GM19099 (cell line): ENCODE data around the gene MGAT5.

Experiments
- POLR2A ChIP-seq: IDR thresholded peaks from 3 replicates; pipeline ENCODE4 v1.6.1; 2011; ENCODE audit warnings: low read depth; ENCODE audit not compliant: insufficient read length; ENCODE audit errors: extremely low read depth

The MGAT5 gene

DNA sequence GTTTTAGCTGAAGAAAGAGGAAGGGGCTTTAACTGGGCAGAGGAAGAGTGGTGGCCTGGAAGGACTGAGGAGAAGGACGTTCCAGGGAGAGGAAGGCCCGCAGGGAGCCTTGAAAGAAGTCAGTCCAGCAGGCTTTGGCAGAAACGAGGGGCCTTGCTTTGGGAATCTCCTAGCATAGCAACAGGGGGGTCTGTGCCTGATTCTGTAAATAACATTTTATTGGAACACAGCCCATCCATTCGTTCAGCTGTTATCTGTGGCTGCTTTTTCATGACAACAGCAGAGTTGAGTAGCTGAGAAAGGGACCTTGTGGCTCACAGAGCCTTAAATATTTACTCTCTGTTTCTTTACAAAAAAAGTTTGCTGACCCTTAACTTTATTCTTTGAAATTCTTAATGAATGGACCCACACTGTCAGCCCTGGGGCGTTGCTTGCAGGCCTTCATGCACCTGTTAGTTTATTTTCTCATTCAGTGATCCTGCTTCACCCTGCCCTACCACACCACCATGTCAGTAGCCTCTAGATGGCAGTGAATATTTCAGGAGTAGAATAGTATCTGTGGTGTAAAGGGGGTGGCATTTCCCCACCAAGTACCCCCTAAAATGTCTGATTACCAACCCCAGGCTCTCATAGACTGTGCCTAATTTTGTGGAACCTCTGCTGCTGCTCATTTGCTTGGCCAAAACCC is 61.0 kb downstream of the MGAT5 start:
- no peak for TF ChIP-seq POLR2A

DNA sequence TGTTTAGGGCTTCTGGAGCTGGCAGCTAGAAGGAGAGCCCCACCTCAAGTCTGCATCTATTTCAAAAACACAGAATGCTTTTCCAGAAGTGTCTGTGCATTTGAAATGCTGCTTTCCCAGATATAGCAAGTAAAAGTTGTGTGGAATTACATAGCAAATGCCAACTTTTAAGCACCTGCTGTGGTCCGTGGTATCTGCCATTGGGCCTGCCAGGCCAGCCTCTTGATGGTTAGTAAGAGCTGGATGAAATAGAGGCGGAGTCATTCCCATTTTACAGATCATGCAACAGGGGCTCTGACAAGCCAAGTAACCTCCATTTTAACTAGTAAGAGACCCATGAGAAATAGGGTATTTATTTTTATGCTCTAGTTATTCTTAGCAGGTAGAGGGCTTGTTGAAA is 61.6 kb downstream of the MGAT5 start:
- TF ChIP-seq POLR2A: no peak

DNA sequence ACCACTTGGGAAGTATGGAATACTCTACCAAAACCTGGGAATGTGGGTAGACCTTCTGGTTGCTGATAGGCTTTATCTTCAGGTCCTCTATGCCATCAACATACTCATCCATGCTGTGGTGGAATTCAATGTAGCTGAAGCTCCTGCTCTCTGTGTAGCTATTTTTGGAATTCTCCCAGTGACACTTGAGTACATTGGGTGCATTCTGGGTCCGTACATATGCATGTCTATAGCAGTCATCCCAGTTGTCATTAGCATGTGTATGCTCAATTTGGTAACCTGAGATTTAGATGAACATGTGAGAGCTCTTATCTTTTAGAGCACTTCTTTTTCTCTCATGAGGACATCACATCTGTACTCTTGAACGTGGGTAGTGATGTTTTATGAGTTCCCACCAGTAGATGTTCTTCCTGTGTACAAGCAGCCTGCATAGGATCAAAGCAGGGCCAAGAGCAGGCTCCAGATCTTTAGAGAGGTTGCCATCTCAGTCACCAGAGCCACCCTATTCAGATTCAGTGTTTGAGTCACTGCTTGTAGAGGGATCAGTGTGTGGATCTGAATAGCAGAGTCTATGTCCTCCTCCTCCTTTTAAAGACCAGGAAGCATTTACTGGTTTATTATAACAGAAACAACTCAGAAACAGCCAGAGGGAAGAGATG is 65.9 kb downstream of the MGAT5 start:
- no peak for TF ChIP-seq POLR2A

DNA sequence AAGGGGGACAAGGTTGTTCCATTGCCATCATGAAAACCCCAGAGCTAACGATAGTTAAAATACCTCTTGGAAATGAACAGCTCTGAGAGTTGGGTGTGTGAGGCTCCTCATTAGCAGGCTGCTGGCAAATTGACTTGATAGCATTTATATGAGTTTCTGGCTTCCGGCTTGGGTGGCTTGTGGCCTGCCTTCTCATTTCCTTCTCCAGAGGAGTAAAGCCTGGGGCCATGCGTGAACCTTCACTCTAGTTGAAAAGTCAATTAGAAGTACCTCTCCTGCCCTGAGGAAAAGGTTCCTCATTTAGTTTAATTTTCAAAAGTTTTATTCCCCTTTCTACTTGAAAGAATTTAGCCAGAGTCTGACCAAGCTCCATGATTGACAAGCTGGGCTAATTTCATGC is 67.1 kb downstream of the MGAT5 start:
- TF ChIP-seq POLR2A: no peak

DNA sequence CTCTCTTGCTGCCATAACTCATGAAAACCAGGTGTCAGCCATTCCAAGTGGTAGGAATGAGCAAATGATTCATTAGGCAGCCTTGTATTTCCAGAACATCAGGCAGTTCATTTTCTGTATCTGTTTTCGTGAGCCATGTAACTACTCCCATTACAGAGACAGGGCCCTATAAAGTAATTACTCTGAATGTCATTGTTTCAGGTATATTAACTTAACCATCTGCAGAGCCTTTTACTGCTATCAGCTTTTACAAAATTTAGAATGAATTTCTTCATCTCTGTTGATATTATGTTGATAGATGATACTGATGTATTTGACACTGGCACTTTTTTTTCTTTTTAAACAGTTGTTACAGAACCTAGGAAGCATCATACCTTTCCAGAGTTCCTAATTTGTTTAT is 69.9 kb downstream of the MGAT5 start:
- no peak for TF ChIP-seq POLR2A

DNA sequence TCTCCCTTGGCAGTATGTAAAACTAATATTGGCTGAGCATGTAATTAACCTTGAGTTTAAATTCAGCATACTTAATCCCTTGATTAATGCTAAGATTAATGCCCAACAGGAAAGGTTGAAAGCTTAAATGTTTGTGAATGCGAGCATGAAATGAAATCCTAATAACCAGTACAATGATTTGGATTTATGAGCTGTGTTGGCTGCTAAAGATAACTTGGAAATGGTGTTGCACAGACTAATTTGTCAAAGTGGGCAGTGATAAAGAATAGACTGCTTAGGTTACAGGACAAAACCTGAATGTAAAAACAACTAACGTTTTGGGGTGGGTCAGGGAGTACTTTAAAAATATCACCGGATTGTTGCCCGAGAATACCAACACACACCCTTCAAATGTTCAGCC is 70.6 kb downstream of the MGAT5 start:
- no peak for TF ChIP-seq POLR2A

DNA sequence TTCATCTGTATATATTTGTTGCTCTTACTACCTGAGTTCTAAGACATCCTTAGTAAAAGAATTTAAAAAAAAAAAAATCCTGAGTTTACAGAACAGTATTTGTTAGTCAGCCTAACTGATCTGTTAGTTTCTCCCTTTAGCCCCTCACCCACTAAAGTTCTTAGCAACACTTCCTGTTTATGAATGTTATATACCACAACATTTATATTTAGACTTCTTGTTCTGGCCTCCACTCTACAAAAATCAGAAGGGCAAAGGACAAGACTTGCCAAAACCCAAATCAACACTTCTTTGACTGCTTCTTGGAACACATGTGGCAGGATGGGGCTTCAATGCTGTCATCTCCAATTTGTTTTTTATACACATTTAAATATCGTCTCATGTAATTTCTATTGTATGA is 71.1 kb downstream of the MGAT5 start:
- no peak for TF ChIP-seq POLR2A

DNA sequence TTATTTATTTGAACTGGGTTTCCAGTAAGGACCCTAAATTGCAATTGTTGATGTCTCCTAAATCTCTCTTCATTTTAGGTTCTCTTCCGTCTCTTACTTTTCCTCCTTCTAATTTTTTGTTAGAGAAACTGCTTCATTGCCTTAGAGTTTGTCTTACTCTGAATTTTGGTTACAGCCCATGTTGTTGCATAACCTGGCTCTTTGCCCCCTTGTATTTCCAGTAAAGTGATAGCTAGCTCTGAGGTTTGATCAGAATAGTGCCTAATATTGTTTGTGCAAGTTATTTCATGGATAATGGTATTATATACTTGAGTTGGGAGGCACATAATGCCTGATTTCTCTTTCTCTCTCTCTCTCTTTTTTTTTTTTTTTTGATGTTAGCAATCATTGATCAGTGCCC is 71.8 kb downstream of the MGAT5 start:
- TF ChIP-seq POLR2A: no peak

DNA sequence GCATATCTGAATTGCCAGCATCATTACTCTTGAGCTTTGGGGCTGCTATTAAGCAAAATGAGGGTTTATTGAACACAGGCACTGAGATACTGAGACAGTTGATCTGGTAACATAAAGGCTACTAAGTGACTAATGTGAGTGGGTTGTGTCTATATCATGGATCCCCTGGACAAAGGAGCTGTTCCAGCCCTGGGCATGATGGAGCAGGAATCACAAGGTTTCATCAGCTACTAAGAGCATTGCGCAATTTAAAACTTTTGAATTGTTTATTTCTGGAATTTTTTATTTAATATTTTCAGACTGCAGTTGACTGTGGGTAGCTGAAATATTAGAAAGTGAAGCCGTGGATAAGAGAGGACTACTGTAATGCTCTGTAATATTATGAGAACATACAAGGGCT is 73.5 kb downstream of the MGAT5 start:
- TF ChIP-seq POLR2A: no peak

DNA sequence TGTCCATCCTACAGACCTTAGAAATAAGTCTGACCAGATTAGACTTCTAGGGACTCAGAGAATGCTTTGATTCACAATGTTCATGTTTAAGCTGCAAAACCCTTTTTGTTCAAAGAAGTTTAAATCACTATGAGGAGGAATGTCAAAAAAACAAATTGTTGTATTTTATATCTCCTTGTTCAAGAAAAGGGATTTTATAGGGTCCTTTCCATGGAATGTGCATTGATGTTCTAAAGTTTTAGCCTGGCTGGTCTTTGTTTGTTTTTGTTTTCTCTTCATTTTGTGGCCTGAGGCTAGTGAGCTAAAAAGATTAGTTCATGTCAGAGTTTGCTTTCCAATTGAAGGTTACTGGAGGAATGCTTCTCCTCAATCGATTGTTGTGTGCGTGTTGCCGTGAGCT is 77.2 kb downstream of the MGAT5 start:
- no peak for TF ChIP-seq POLR2A

DNA sequence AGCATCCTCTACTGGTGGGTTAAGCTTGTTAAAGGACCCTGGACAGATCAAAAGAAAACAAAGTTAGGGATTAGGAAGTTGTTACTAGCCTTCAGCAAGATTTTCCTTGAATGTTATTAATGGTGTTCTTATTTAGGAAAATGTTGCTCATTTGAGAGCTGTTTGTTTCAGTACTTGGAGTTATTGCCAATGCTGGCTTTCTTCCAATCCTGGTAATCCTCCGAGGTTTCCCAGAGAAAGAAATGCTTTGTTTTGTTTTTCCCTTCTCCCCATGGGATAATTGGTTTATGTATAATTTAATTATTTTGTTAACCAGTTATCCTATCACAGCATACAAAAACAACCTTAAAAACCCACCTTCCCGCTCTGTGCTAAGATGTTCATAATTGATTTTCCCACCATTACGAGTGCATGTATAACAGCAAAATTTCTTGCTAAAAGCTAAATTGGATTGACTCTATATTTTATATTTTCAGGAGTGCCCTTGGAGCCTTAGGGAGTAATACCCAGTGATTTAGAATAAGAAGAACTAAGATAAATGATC is 79.8 kb downstream of the MGAT5 start:
- no peak for TF ChIP-seq POLR2A

DNA sequence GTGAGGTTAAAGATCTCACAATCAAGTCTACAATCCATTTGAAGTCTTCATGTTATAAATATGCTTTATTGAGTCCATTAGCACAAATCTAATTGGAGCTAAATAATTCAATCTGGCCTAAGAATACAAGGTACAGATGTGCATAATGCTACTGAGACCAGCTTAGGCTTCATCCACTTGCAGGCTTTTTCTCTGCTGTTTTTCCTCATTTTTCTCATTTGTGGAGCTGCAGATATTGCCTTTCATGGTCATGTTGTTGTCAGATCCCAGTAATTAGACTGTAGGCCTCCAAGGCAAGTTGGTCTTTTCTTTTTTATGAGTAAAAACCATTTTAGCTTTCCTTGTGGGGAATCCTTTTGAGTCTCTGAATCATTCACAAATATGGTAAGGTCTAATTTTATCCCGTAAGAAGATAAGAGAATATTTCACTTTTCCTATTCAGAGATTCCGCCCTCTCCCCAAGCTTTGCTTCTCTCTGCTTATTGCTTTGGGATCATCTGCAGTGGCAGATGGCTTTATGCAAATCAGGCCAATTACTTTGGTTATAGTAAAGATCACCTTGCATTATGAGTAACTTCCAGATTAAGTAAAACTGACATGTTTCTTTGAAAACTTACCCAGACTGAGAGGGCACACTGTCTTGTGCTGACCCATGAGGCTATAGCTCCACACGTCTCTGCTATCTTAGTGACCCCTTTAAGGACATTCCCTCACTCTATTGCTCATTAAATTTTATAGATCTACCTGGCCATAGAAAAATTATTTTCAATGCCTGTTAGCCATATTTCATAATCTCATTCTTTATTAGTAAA is 80.9 kb downstream of the MGAT5 start:
- TF ChIP-seq POLR2A: no peak

DNA sequence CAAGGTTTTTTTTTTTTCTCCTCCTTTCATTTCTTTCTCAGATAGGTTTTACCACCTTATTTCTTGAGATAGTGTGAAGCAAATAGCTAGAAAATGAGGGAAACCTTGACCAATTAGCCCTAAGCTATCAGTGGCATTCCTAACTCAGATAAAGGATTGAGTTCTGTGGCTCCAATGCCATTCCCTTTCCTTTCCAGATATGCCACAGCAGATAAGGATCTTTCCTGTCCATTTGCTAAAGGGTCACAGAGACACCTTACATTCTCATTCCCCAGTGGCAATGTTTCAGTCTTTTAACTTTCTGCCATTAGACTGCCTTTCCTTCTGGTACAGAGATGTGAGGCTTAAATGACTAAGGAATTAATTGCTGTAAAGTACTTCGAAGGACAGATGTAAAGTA is 81.7 kb downstream of the MGAT5 start:
- no peak for TF ChIP-seq POLR2A

DNA sequence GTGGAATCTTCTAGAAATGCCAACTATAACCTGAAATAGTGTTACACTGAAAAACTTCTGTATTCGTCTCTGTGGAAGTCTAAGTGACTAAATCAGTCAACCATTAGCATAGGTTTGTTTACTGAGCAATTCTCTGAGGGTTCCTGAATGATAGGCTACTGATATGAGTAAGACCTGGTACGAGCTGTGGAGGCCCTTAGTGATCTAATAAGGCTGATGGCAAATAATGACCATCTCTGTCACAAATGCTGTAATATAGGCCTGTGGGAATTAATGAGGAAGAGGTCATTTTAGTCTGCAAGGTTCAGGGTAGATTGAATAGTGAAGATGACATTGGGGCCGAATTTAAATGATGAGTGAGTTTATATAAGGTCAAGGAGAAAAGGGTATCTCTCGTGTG is 82.5 kb downstream of the MGAT5 start:
- TF ChIP-seq POLR2A: no peak

DNA sequence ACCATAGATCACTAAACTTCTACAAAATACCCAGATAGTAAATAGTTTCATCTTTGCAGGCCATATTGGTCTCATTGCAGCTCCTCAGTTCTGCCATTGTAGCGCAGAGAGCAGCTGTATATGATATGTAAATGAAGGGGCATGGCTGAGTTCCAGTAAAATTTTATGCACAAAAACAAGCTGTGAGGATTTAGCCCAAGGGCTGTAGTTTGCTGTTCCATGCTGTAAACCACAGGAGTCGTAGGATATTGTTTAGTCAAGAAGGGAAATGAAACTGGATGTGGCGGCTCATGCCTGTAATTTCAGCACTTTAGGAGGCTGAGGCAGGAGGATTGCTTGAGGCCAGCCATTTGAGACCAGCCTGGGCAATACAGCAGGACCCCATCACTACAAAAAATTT is 83.0 kb downstream of the MGAT5 start:
- TF ChIP-seq POLR2A: no peak

DNA sequence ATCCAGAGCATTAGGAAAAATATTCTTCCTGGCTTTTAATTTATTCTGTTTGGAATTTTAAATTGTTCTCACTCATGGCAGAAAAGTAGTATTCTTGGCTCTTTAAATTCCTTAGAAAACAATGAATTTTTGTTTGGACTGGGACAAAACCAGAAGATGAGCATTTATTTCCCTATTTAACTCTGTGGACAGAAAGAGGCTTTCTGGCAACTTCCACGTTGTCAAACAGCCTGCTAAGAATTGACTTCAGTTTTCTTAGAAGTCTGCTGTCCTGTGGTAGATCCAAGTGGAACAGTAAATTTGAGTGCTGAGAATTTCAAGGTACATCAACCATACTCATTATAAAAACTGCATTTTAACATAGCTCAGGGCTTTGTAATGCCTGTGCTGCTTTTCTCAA is 83.8 kb downstream of the MGAT5 start:
- TF ChIP-seq POLR2A: no peak
